8988T (cell line): ENCODE measurements around the gene HDDC3.

Source experiments
- DNase-seq: peaks from one replicate; pipeline ENCODE4 v3.0.0; 2011

HDDC3 gene

DNA sequence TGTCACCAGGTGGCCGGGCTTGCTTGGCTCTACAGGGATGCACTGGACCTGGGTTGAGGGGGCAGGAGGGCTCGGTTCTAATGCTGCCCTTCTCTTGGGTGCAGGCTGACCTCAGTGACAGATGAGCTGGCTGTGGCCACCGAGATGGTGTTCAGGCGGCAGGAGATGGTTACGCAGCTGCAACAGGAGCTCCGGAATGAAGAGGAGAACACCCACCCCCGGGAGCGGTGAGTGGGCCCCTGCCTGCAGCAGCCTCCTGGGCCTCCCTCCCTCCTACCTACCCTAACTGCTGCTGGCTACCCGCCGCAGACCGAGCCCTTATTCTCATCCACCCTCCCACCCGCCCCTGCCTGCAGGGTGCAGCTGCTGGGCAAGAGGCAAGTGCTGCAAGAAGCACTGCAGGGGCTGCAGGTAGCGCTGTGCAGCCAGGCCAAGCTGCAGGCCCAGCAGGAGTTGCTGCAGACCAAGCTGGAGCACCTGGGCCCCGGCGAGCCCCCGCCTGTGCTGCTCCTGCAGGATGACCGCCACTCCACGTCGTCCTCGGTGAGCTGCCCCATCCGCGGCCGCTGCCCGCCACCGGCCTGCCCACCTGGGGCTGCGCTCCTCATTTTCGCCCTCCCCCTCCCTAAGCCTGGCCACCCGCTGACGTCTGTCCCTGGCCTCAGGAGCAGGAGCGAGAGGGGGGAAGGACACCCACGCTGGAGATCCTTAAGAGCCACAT lies 42.5 kb downstream of the HDDC3 start:
- no peak for DNase-seq

DNA sequence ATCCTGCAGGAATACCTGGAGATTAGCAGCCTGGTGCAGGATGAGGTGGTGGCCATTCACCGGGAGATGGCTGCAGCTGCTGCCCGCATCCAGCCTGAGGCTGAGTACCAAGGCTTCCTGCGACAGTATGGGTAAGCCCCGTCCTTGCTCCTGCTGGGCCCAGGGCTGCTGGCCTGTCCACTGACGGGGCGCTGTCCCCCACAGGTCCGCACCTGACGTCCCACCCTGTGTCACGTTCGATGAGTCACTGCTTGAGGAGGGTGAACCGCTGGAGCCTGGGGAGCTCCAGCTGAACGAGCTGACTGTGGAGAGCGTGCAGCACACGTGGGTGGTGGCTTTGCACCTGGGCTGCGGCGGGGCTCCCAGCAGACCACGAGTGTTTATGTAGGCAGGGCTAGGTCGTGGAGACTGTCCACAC lies 43.0 kb downstream of the HDDC3 start:
- DNase-seq, result no peak

DNA sequence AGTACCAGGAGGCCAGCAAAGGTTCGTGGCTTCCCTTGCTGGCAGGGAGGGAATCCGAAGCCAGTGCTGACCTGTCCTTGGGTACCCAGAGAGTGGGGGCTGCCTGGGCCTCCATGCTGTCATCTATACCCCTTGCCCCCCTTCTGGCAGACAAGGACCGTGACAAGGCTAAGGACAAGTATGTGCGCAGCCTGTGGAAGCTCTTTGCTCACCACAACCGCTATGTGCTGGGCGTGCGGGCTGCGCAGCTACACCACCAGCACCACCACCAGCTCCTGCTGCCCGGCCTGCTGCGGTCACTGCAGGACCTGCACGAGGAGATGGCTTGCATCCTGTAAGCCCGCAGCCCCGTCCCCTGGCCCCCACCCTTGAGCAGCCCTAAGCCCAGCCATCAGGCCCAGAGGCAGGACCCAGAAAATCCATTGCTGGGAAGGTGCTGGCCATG lies 45.3 kb downstream of the HDDC3 start:
- DNase-seq, result no peak

DNA sequence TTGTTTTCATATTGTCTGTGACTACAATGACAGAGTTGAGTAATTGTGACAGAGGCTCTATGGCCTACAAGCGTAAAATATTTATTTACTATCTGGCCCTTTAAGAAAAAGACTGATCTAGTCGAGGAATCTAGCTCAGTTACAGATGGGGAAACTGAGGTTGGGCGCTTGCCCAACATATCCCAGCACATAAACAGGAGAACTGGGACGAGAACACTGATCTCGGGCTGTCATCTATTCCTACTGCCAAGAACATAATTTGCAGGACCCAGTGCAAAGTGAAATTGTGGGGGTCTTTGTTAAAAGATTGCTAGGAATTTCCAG lies 46.1 kb downstream of the HDDC3 start:
- no peak for DNase-seq

DNA sequence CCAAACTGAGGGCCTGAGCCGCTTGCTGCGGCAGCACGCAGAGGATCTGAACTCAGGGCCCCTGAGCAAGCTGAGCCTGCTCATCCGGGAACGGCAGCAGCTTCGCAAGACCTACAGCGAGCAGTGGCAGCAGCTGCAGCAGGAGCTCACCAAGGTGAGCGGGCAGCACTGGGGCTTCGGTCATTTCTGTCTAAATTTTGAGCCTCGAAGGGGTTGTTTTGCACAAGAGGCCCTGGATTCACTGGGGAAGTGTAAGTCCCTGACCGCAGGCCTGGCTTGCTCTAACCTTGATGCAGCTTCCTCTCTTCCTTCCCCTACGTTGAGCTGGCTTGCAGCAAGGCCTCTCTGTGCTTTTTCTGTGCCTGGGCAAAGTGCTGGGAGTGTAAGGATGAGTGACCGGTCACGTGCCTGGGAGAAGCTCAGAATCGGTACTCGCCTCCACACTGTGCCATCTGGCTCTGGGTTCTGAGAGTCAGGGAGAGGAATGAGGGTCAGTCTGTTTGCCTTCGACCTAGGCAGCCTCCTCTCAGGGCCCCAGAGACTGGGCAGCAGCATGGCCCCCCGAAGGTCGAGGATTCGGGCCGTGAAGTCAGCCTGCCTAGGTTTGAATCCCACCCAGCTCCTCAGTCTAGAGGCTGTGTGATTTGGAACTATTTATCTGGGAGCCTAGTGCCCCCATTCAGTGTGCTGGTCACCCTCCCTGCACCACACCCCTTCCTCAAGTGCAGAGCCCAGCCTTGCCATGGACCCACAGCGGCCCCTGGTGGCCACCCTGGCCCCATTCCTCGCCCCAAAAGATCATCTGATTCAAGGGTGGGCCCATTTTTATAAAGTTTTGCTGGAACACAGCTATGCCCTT lies 46.7 kb downstream of the HDDC3 start:
- no peak for DNase-seq

DNA sequence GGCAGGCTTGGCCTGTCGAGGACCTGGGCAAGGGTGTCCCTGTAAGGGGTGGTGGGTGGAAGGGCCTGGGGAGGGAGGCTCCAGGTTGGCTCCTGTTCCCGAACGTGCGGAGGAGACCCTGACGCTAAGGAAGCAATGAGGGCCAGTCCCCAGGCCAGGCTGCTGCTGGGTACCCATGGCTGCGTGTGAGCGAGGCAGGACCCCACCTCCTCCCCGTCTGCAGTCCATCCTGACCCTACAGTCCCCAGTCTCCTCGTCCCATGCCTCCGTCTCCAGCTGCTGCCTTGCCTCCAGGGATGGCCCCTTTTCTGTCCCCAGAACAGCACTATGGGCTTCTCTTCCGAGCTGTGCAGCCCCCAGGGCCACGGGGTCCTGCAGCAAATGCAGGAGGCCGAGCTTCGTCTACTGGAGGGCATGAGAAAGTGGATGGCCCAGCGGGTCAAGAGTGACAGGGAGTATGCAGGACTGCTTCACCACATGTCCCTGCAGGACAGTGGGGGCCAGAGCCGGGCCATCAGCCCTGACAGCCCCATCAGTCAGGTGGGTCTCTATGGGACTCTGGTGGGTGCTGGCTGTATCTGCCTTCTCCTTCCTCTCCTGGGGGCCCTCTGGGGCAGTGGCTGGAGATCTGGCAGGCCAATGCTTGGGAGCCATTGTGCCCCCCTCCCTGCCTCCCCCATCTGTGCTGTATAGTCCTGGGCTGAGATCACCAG lies 47.5 kb downstream of the HDDC3 start:
- no peak for DNase-seq

DNA sequence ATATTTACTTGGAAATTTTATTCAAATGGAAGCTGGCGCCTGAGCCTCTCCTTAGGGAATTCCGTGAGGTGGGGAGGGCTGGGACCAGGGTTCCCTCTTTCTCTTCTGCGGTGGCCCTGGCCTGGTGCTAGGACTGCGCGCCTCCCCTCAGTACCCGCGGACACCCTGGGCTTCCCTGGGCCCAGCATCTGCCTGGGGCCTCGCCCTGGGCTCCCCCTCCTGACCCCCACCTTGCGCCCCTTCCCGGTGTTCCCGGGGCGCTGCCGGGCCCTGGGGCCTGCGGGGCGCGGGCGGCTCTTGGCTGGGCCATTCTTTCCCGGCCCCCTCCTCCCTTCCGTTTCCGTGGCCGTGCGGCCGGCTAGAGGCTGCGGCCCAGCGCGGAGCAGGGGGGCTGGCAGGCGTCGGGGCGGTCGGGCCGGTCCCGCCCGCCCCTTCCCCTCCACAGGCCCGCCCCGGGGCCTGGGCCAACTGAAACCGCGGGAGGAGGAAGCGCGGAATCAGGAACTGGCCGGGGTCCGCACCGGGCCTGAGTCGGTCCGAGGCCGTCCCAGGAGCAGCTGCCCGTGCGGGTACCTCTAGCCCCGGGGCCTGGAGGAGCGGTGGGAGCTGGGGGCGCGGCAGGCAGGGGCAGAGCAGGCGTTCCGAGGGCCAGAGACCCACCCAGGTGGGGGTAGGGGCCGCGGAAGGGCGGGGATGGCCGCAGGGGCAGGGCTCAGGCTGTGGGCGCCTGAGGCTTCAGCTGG lies 48.2 kb downstream of the HDDC3 start, which contains the start of gene FES:
TSS of gene FES (plus strand) at position 529 of the 743 bp plus-strand sequence. CDS start 542 bp downstream, outside the sequence.
- no peak for DNase-seq

DNA sequence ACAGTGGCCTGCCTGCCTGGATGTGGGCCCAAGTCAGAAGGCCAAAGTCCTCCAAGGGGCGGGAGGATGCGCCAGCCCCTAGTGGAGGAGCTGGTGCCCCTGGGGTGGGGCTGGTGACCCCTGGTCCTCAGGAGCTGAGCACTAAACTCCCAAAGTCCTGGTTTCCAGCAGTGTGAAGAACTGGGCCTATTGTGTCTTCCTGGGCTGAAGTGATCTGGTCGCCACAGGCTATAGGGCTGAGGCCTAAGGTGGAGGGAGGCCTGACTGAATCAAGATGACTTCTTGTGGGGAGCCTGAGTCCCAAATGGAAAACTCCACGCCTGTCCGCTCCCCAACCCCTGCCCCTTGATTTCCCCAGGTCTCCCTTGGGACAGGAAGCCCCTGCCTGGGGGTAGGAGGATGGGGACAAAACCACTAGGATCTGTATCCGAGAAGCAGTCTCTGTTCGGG lies 48.8 kb downstream of the HDDC3 start:
- DNase-seq, result no peak

DNA sequence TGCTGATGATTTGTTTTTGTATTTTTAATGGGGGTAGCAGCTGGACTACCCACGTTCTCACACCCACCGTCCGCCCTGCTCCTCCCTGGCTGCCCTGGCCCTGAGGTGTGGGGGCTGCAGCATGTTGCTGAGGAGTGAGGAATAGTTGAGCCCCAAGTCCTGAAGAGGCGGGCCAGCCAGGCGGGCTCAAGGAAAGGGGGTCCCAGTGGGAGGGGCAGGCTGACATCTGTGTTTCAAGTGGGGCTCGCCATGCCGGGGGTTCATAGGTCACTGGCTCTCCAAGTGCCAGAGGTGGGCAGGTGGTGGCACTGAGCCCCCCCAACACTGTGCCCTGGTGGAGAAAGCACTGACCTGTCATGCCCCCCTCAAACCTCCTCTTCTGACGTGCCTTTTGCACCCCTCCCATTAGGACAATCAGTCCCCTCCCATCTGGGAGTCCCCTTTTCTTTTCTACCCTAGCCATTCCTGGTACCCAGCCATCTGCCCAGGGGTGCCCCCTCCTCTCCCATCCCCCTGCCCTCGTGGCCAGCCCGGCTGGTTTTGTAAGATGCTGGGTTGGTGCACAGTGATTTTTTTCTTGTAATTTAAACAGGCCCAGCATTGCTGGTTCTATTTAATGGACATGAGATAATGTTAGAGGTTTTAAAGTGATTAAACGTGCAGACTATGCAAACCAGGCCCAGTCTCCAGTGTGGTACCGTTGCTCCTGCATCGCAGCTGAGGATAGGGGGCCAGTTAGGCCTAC lies 49.4 kb downstream of the HDDC3 start:
- DNase-seq, result no peak

DNA sequence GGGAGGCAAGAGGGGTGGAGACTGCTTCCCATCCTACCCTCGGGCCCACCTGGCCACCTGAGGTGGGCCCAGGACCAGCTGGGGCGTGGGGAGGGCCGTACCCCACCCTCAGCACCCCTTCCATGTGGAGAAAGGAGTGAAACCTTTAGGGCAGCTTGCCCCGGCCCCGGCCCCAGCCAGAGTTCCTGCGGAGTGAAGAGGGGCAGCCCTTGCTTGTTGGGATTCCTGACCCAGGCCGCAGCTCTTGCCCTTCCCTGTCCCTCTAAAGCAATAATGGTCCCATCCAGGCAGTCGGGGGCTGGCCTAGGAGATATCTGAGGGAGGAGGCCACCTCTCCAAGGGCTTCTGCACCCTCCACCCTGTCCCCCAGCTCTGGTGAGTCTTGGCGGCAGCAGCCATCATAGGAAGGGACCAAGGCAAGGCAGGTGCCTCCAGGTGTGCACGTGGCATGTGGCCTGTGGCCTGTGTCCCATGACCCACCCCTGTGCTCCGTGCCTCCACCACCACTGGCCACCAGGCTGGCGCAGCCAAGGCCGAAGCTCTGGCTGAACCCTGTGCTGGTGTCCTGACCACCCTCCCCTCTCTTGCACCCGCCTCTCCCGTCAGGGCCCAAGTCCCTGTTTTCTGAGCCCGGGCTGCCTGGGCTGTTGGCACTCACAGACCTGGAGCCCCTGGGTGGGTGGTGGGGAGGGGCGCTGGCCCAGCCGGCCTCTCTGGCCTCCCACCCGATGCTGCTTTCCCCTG lies 50.2 kb downstream of the HDDC3 start:
- DNase-seq, result no peak

DNA sequence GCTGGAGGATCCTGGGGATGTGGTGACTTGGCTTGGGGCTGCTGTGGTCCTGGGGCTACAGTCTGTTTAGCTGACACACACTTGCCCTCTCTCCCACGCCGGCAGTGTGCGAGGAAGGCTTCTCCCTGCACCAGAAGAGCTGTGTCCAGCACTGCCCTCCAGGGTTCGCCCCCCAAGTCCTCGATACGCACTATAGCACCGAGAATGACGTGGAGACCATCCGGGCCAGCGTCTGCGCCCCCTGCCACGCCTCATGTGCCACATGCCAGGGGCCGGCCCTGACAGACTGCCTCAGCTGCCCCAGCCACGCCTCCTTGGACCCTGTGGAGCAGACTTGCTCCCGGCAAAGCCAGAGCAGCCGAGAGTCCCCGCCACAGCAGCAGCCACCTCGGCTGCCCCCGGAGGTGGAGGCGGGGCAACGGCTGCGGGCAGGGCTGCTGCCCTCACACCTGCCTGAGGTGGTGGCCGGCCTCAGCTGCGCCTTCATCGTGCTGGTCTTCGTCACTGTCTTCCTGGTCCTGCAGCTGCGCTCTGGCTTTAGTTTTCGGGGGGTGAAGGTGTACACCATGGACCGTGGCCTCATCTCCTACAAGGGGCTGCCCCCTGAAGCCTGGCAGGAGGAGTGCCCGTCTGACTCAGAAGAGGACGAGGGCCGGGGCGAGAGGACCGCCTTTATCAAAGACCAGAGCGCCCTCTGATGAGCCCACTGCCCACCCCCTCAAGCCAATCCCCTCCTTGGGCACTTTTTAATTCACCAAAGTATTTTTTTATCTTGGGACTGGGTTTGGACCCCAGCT lies 51.0 kb downstream of the HDDC3 start:
- DNase-seq, result no peak

DNA sequence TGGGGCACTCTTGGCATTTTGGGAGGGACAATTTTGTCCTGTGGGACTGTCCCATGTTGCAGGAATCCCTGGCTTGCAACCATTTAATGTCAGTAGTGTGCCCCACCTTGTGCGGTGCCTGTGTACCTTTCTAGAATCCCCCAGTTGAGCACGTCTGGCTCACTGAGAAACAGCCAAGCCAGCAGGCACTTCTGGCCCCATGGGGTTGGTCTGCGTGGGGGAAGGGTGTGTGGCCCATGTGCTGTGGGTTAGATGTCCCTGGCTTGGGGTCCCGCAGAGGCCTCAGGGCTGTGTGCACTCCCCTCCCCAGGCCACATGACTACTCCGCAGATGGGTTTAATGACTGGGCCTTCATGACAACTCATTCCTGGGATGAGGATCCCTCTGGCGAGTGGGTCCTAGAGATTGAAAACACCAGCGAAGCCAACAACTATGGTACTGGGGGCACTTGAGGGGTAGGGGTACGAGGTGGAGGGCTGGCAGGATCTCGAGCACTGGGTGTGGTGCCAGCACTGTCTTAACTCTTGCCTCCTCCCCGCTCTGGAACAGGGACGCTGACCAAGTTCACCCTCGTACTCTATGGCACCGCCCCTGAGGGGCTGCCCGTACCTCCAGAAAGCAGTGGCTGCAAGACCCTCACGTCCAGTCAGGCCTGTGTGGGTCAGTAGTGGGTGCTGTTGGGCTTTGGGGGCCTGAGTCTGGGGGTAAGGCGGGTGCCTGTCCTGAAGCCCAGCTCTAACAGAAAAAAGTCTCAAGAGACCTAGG lies 51.8 kb downstream of the HDDC3 start:
- no peak for DNase-seq
